HUES6 (cell line): Measurements from ENCODE around the gene USP25.
A peak's percentile ranks its signal among the peaks of the same experiment; 100 is the strongest.

Experiments used
- H3K27ac ChIP-seq: 2 replicates; pipeline ENCODE4 v1.7.0; 2013; ENCODE audit warnings: low read depth, mild to moderate bottlenecking, low read length, inconsistent platforms
- H3K27me3 ChIP-seq: 2 replicates; pipeline ENCODE4 v1.6.1; 2013; ENCODE audit warnings: low read length; ENCODE audit not compliant: control insufficient read depth, insufficient read depth
- H3K36me3 ChIP-seq: 2 replicates; pipeline ENCODE4 v1.6.1; 2013; ENCODE audit warnings: low read length; ENCODE audit not compliant: control insufficient read depth, insufficient read depth
- H3K4me1 ChIP-seq: 2 replicates; pipeline ENCODE4 v1.6.1; 2013; ENCODE audit warnings: low read length; ENCODE audit not compliant: control insufficient read depth, insufficient read depth
- H3K4me3 ChIP-seq: 2 replicates; pipeline ENCODE4 v1.5.1; 2013; ENCODE audit warnings: low read depth, low read length
- H3K9ac ChIP-seq: one replicate; pipeline ENCODE4 v1.6.1; 2013; ENCODE audit warnings: mild to moderate bottlenecking, low read length
- H3K9me3 ChIP-seq: 2 replicates; pipeline ENCODE4 v1.6.1; 2013; ENCODE audit warnings: low read depth, low read length; ENCODE audit not compliant: control insufficient read depth, insufficient read depth

USP25 gene

DNA sequence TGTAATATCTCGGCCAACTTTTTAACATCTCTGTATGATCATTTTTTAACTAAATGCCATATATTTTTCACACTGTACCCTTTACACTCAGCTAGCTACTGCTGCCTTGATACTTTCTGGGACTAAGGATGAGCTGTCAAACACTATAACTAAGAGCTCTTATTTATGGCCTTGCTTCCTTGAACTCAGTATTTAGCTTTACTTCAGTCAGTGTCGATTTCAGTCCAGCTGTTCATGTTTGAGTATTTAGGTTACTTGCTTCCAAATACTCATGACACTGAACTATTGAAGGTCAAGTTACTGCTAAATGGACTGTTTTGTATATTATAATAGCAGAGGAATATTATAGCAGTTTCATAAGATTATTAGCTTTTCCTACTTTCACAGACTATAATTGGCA, 25.9 kb upstream of the USP25 start:
- H3K27ac ChIP-seq: no peak overlapping the region
- no peaks in the 10 kb centered on the region for H3K4me1 ChIP-seq
- no peak overlapping the region for H3K4me3 ChIP-seq
- no peaks in the 10 kb centered on the region for H3K36me3 ChIP-seq
- no peak overlapping the region for H3K9ac ChIP-seq
- H3K9me3 ChIP-seq: 0 out of 2 replicates have a peak, but pooled peaks cover 5% of the 10 kb centered on the region
- H3K27me3 ChIP-seq: no peaks in the 10 kb centered on the region

DNA sequence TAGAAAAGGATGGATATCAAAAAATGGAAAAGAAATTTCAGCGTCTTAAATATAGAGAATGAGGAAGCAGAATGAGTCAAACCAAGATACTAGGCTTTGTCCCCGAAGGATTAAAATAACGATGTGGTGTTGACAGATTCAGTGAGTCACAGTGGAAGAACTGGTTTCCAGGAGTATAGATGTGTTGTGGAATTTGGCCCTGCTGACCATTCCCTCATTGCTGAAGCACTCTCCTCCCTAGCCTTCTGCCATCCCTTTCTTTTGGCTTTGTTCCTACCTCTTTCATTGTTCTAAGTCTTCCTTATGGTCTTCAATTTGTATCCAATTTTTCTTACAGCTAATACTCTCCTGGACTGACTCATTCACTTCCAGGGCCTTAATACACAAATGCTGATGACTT, 23.1 kb upstream of the USP25 start:
- no peaks in the 10 kb centered on the region for H3K4me1 ChIP-seq
- no peaks in the 10 kb centered on the region for H3K27me3 ChIP-seq
- H3K36me3 ChIP-seq: no peaks in the 10 kb centered on the region
- H3K9me3 ChIP-seq: 0 out of 2 replicates have a peak, but pooled peaks cover 5% of the 10 kb centered on the region
- no peak overlapping the region for H3K27ac ChIP-seq
- H3K4me3 ChIP-seq: no peak overlapping the region
- H3K9ac ChIP-seq: no peak overlapping the region

DNA sequence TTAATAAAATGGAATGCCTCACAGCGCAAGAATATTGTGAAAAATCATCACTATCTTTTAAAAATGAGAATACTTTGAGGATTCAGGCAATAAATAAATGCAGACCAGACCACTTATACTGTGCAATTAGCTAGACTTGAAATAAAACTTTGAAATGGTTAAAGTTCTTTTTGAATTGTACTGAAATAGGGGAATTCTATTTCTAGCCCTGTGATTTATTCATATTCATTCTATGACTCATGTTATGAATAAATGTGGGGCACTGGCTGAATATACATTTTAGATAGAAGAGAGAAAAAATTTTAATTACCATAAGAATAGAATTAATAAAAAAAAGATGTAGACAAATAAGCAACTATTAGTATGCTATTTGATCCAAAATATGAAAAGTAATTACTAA, 16.4 kb upstream of the USP25 start:
- no peak overlapping the region for H3K9ac ChIP-seq
- no peaks in the 10 kb centered on the region for H3K36me3 ChIP-seq
- no peaks in the 10 kb centered on the region for H3K4me1 ChIP-seq
- H3K27ac ChIP-seq: no peak overlapping the region
- no peaks in the 10 kb centered on the region for H3K9me3 ChIP-seq
- H3K27me3 ChIP-seq: no peaks in the 10 kb centered on the region
- H3K4me3 ChIP-seq: no peak overlapping the region

DNA sequence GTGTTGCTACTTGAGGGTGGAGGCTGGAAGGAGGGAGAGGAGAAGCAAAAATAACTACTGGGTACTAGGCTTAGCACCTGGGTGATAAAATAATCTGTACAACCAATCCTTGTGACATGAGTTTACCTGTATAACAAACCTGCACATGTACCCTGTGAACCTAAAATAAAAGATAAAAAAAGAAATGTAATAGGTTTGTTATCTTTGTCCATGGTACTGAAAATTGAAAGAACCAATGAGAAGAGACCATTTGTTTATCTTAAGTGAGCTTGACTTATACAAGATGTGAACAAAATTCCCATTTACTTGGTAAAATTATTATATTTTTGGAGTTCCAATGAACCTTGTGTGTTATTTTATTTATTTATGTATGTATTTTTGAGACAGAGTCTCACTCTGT, 11.1 kb upstream of the USP25 start:
- no peaks in the 10 kb centered on the region for H3K27me3 ChIP-seq
- H3K4me1 ChIP-seq: peaks cover 3% of the 10 kb centered on the region; the same call in 1 of the 2 replicates
- no peak overlapping the region for H3K9ac ChIP-seq
- H3K9me3 ChIP-seq: no peaks in the 10 kb centered on the region
- H3K27ac ChIP-seq: no peak overlapping the region
- H3K4me3 ChIP-seq: no peak overlapping the region
- no peaks in the 10 kb centered on the region for H3K36me3 ChIP-seq

DNA sequence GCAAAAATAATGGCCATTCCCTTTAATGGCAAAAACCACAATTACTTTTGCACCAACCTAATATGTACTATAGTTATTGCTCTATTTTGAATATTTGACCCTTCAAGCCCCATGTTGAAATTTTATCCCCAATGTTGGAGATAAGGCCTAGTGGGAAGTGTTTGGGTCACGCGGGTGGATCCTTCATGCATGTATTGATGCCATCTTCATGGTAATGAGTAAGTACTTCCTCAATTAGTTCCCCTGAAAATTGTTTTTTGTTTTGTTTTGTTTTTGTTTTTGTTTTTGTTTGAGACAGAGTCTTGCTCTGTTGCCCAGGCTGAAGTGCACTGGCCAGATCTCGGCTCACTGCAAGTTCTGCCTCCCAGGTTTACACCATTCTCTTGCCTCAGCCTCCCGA, 9.8 kb upstream of the USP25 start:
- Histone ChIP-seq H3K9me3 (no peaks in the 10 kb centered on the region), H3K4me1 (peaks cover 3% of the 10 kb centered on the region; the same call in 1 of the 2 replicates)

DNA sequence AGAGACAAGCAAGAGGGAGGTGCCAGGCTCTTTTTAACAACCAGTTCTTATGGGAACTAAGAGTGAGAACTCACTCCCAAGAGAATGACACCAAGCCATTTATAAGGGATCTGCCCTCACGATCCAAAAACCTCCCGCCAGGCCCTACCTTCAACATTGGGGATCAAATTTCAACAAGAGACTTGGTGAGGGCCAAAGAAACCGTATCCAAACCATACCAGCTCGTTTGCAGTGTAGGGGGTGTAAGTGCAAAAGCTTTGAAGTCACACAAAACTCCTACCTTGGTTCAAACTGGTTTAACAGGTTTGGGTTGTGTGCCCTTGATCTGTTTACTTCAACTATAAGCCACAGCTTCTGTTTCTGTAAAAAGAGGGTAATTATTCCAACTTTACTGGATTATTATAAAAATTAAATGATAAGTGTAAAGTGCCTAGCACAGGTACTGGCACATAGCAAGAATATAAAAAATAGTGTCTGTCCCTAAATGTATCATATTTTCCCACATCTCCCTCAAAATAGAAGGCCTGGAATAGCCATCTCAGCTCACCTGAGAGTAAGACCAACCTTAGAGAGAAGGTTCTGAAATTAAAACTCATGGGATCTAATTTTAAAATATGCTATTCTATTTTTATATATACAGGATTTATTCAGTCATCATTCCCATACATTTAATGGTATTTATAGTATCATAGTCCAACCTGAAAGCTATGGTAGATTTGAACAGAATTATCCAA, 7.0 kb upstream of the USP25 start:
- Histone ChIP-seq H3K9me3 (no peaks in the 10 kb centered on the region), H3K4me1 (peaks cover 3% of the 10 kb centered on the region; the same call in 1 of the 2 replicates), H3K27ac (no peak overlapping the region), H3K4me3 (no peak overlapping the region), H3K36me3 (no peaks in the 10 kb centered on the region), H3K9ac (no peak overlapping the region), H3K27me3 (no peaks in the 10 kb centered on the region)

More for the DNA sequence above, 9.8 kb upstream of the USP25 start:
- Histone ChIP-seq H3K4me3 (no peak overlapping the region), H3K36me3 (no peaks in the 10 kb centered on the region), H3K27me3 (no peaks in the 10 kb centered on the region), H3K27ac (no peak overlapping the region), H3K9ac (no peak overlapping the region)

DNA sequence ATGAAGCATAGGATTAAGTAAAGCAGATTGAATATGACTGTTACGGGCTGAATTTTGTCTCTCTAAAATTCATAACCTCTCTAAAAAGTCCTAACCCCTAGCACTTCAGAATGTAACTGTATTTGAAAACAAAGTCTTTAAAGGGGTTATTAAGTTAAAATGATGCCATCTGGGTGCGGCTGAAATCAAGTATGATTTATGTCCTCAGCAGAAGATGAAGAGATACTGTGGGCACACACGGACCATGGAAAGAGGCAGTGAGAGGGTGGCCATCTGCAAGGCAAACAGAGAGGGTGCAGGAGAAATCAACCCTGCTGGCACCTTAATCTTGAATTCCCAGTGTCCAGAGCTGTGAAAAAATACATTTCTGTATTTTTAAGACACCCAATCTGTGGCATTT, 3.8 kb upstream of the USP25 start:
- Histone ChIP-seq H3K27ac (no peak overlapping the region), H3K4me3 (no peak overlapping the region), H3K9ac (no peak overlapping the region), H3K27me3 (0 out of 2 replicates have a peak, but pooled peaks cover 4% of the 10 kb centered on the region), H3K9me3 (no peaks in the 10 kb centered on the region), H3K36me3 (no peaks in the 10 kb centered on the region), H3K4me1 (peaks cover 7% of the 10 kb centered on the region)

DNA sequence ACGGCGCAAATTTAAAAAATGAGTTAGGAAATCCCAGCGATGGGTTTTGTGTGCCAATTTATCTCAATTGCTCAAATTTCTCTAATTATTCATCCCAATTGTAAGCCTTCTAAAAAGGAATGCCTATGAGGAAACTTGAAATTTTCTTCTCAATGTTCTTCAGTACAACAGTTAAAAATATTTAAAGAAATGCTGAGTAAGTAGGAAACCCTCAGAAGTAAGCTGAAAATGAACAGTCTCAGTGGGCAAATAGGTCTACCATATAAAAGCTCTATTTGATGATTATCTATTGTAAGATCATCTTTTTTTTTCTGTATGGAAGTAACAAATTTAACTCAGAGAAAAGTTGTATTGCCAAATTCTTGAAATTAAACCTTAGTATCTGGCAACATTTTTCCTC, 1.7 kb upstream of the USP25 start:
- no peak overlapping the region for H3K9ac ChIP-seq
- H3K4me1 ChIP-seq: peaks cover 13% of the 10 kb centered on the region
- 0 out of 2 replicates have a peak, but pooled peaks cover 4% of the 10 kb centered on the region for H3K27me3 ChIP-seq
- no peak overlapping the region for H3K4me3 ChIP-seq
- H3K27ac ChIP-seq: no peak overlapping the region
- H3K36me3 ChIP-seq: no peaks in the 10 kb centered on the region
- H3K9me3 ChIP-seq: no peaks in the 10 kb centered on the region

DNA sequence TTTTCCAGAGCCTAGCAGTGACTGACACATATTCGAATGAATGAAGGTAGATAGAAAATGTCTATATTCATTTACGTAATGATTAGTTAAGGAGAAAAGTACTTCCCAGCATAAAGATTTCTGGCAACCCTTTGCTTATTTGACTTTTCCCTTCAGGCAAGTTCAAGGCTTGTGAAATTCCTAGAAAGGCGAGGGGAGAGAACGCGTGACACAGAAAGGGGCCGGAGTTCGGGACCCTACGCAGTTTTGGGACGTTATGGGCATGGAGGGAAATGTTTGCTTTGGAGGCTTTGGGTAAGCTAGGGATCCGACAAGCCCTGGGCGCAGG, 472 bp upstream of the USP25 start:
- Histone ChIP-seq H3K4me1 (peaks cover 16% of the 10 kb centered on the region), H3K4me3 (peak overlapping the region; percentile 63), H3K9ac (peak overlapping the region; percentile 32), H3K27ac (no peak overlapping the region), H3K36me3 (no peaks in the 10 kb centered on the region), H3K9me3 (no peaks in the 10 kb centered on the region), H3K27me3 (0 out of 2 replicates have a peak, but pooled peaks cover 4% of the 10 kb centered on the region)

DNA sequence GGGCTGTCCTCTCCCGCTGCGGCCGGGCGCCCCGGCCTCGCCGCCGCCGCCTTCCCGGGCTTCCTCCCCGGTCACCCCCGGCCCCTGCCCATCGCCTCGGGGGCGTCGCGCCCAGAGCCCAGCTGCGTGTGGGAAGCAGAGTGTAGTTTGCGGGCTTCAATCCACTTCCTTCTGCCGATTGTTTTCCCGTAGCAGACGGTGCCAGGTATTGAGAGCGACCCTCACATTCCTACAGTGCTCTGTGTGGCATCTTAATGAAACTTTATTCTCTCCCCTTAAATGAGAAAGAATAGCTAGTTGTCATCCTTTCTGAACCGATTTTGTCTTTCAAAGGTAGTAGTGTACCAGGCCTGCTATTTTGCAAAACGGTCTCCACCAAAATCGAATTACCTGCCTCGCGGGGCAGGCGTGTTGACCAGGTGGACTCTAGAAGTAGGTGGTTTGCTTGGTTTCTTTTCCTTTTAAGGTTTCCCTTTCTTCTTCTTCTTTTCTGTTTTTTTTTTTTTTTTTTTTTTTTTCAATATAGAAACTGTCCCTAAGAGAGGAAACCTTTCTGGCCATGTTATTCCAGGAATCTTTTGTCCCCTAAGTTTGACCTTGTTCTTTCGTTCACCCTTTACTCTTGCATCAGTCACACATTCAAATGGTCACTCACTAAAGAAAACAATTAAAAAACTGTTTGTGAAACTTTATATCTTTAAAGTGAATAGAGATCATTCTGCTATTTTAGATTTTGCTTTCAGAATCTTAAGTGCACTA, 881 bp downstream of the USP25 start:
- 0 out of 2 replicates have a peak, but pooled peaks cover 4% of the 10 kb centered on the region for H3K27me3 ChIP-seq
- peak overlapping the region; percentile 92 for H3K9ac ChIP-seq
- no peaks in the 10 kb centered on the region for H3K36me3 ChIP-seq
- H3K4me1 ChIP-seq: peaks cover 18% of the 10 kb centered on the region
- peak overlapping the region; percentile 88 for H3K27ac ChIP-seq
- no peaks in the 10 kb centered on the region for H3K9me3 ChIP-seq
- H3K4me3 ChIP-seq: peak overlapping the region; percentile 84

DNA sequence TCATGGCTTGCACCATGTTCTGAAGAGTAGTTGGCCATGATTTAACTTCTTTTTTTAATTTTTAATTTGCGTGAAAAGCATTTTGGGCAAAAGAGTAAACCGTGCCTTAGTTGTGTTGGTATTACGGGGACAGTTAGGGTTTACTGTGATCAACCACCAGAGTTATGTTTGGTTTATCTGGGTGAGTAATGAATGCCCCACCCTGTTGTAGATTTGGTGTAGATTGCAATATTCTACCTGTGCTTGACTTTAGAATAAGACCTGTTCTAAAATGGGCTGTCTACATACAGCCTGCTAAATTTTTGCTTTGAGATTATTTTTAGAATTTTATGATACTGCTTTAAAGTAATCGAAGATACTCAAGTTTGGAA, 1.4 kb downstream of the USP25 start:
- H3K27me3 ChIP-seq: 0 out of 2 replicates have a peak, but pooled peaks cover 4% of the 10 kb centered on the region
- H3K36me3 ChIP-seq: no peaks in the 10 kb centered on the region
- H3K9ac ChIP-seq: peak overlapping the region; percentile 66
- peak overlapping the region; percentile 84 for H3K4me3 ChIP-seq
- peaks cover 24% of the 10 kb centered on the region for H3K4me1 ChIP-seq
- H3K27ac ChIP-seq: peak overlapping the region; percentile 88; the same call in 1 of the 2 replicates
- no peaks in the 10 kb centered on the region for H3K9me3 ChIP-seq
